OCI-LY3 (cell line): ENCODE results near the gene BEND4.

Experiments
- EZH2phosphoT487 ChIP-seq: fragments of 200-600 bp; shearing (Covaris generic); IDR thresholded peaks from 2 replicates; pipeline ENCODE4 v1.6.1; 2018; ENCODE audit warnings: antibody characterized with exemption, mixed run types, low read depth
- TF ChIP-seq, protein P1 (sequence below): fragments of 200-600, 300-600 bp; sonication (generic); IDR thresholded peaks from 2 replicates; pipeline ENCODE4 v1.5.1; 2014; ENCODE audit warnings: antibody characterized with exemption, low read length, low read depth

- TF ChIP-seq, protein P1, sequence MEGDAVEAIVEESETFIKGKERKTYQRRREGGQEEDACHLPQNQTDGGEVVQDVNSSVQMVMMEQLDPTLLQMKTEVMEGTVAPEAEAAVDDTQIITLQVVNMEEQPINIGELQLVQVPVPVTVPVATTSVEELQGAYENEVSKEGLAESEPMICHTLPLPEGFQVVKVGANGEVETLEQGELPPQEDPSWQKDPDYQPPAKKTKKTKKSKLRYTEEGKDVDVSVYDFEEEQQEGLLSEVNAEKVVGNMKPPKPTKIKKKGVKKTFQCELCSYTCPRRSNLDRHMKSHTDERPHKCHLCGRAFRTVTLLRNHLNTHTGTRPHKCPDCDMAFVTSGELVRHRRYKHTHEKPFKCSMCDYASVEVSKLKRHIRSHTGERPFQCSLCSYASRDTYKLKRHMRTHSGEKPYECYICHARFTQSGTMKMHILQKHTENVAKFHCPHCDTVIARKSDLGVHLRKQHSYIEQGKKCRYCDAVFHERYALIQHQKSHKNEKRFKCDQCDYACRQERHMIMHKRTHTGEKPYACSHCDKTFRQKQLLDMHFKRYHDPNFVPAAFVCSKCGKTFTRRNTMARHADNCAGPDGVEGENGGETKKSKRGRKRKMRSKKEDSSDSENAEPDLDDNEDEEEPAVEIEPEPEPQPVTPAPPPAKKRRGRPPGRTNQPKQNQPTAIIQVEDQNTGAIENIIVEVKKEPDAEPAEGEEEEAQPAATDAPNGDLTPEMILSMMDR: no peak
- no peak for TF ChIP-seq EZH2phosphoT487
Observed at GRCh38 chr4:42133006-42133405, 19.4 kb downstream of the BEND4 start.
